ENCODE data around the gene KIF17.

DNA sequence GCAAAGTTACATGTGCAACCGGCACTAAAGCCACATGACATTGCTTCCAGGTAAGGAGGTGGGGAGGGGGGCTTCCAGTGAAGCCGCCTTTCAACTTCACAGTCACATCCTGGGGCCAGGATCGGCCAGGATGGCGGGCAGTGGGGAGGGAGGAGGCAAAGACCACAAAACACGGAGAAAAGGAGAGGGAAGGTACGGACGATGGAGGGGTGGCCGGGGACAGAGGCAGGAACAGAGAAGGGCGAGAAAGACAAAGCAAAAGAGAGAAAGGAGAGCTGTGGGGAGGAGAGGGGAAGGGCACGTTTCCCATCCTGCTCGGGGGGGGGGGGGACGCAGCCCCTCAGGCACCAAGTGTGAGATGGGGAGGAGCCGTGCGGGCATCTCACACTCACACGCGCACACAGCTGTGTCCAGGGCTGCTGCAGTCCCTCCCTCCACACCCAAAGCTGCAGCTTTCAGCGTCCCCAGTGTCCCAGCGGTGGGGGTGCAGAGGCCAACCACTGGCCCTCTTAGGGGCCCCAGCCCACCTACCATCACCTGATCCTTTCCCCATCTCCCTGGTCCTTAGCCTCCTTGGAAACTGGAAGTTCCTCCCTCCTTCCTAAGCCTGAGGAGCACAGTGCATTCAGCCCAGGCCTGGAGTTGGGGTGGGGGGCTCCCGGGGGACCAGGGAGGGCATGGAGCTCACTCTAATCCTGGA lies 12.3 kb upstream of the KIF17 start:
- TF ChIP-seq TEAD4 (IDR thresholded peaks at IDR 0.05; ENCODE audit: borderline replicate concordance, insufficient read depth) (no peak), YY1 (IDR thresholded peaks at IDR 0.05; ENCODE audit: low read depth) (no peak), POLR2AphosphoS5 (IDR thresholded peaks at IDR 0.05; ENCODE audit: low read depth, low read length) (no peak), RCOR1 (IDR thresholded peaks at IDR 0.05; ENCODE audit: low read length) (no peak), ELF1 (IDR thresholded peaks at IDR 0.05) (no peak), RAD21 (IDR thresholded peaks at IDR 0.05; ENCODE audit: low read length) (no peak), TAF1 (IDR thresholded peaks at IDR 0.05; ENCODE audit: borderline replicate concordance, low read depth, low read length) (no peak), EZH2phosphoT487 (IDR thresholded peaks at IDR 0.05; ENCODE audit: borderline replicate concordance, low read depth) (no peak), FOXJ3 (CRISPR knock-in tag; IDR thresholded peaks at IDR 0.05) (no peak), SIN3A (IDR thresholded peaks at IDR 0.05; ENCODE audit: borderline replicate concordance, low read depth, low read length) (no peak)
- TF ChIP-seq, protein P1, sequence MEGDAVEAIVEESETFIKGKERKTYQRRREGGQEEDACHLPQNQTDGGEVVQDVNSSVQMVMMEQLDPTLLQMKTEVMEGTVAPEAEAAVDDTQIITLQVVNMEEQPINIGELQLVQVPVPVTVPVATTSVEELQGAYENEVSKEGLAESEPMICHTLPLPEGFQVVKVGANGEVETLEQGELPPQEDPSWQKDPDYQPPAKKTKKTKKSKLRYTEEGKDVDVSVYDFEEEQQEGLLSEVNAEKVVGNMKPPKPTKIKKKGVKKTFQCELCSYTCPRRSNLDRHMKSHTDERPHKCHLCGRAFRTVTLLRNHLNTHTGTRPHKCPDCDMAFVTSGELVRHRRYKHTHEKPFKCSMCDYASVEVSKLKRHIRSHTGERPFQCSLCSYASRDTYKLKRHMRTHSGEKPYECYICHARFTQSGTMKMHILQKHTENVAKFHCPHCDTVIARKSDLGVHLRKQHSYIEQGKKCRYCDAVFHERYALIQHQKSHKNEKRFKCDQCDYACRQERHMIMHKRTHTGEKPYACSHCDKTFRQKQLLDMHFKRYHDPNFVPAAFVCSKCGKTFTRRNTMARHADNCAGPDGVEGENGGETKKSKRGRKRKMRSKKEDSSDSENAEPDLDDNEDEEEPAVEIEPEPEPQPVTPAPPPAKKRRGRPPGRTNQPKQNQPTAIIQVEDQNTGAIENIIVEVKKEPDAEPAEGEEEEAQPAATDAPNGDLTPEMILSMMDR (IDR thresholded peaks at IDR 0.05): no peak

All from SK-N-SH (cell line).